Activated CD4-positive, alpha-beta T cell treated with anti-CD3 and anti-CD28 coated beads for 36 hours (primary cell): ENCODE measurements around the gene FGF23. TPM values are rescaled to one million over a fixed set of nuclear protein-coding genes. Genes with fewer than 3 reads are reported as not detected.

Source experiments
- ATAC-seq: fragments of 200-7000 bp; cut with Tn5 transposase; one replicate; pipeline ENCODE4 v1.10.0; 2021; ENCODE audit warnings: mild to moderate bottlenecking, moderate library complexity
- CTCF ChIA-PET: fragments of 350-600 bp; sonication (Branson Sonifier 250); formaldehyde crosslinking; loops from one replicate; lab custom pipeline; 2021; ENCODE audit warnings: antibody characterized with exemption; lab: Charles Lee
- POLR2A ChIA-PET: fragments of 350-600 bp; sonication (Branson Sonifier 250); formaldehyde crosslinking; loops from one replicate; lab custom pipeline; 2021; ENCODE audit warnings: antibody characterized with exemption, inconsistent platforms; lab: Charles Lee
- DNase-seq: peaks from one replicate; pipeline ENCODE4 v3.0.0-alpha.2; 2020
- H3K27ac Mint-ChIP-seq: one replicate; pipeline ENCODE4 v1.8.0; 2021; ENCODE audit warnings: mixed read lengths
- H3K27me3 Mint-ChIP-seq: one replicate; pipeline ENCODE4 v1.8.0; 2021; ENCODE audit warnings: mixed read lengths
- H3K36me3 Mint-ChIP-seq: one replicate; pipeline ENCODE4 v1.8.0; 2021; ENCODE audit warnings: low read depth, mixed read lengths
- H3K4me1 Mint-ChIP-seq: one replicate; pipeline ENCODE4 v1.8.0; 2021; ENCODE audit warnings: mixed read lengths
- H3K4me3 Mint-ChIP-seq: one replicate; pipeline ENCODE4 v1.8.0; 2021; ENCODE audit warnings: mild to moderate bottlenecking, moderate library complexity, mixed read lengths
- H3K9me3 Mint-ChIP-seq: one replicate; pipeline ENCODE4 v1.8.0; 2021; ENCODE audit warnings: low read depth, mixed read lengths
- intact Hi-C, 2 experiments: fragments of 100-400 bp; cut with DNase I in 1 of 2; cut with micrococcal nuclease in 1 of 2; formaldehyde crosslinking; loops; one replicate each; pipeline versions ENCODE4 v1.14.2 to v1.15.1; 2022 to 2024; cut with DNase I, micrococcal nuclease
- total RNA-seq, 2 experiments: library from RNA; stranded (reverse); gene quantifications; one replicate each; pipeline ENCODE4 v1.2.3, GENCODE V29; 2021

FGF23 gene
- total RNA-seq, 2 experiments from 2014 or later: not detected

- Mint-ChIP-seq H3K4me1 (no peaks in the 10 kb centered on the region), H3K4me3 (no peak overlapping the region), H3K9me3 (no peaks in the 10 kb centered on the region), H3K27ac (no peak overlapping the region), H3K27me3 (peaks cover 4% of the 10 kb centered on the region), H3K36me3 (no peaks in the 10 kb centered on the region)
- CTCF ChIA-PET: no interaction called here
- DNase-seq (no peak), ATAC-seq (no peak)
- POLR2A ChIA-PET: no interaction called here
- intact Hi-C loops: no loop called here
These were observed 7.3 kb upstream of the FGF23 start for GRCh38 chr12:4386801-4387200.

DNA sequence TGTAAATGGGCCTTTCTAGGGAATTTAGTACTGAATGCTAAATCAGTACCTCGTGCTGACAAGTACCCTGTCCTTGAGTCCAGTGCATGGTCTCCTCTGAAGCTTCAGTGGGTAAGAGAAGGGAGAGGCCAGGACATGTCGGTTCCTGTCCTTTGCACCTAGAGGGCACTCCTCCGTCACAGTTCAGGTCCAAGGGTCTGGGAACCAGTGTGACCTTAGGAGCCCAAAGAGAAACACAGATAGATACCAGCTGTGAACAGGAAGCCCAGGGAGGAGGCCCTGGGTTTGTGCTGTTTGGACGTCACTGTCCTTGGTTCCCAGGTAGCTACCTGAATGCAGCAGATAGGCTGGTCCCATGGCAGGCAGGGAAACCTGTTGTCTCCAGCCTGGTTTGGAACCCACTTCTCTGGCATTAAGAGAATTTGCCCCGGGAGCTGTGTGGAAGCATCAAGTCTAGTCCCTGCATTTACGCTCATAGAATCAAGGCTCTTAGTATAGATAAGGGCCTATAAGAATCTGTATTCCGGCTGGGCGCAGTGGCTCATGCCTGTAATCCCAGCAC lies 3.9 kb upstream of the FGF23 start:
- intact Hi-C loops: no loop called here
- Mint-ChIP-seq H3K9me3 (no peaks in the 10 kb centered on the region), H3K4me3 (no peak overlapping the region), H3K27me3 (peaks cover 6% of the 10 kb centered on the region), H3K36me3 (no peaks in the 10 kb centered on the region), H3K4me1 (no peaks in the 10 kb centered on the region), H3K27ac (no peak overlapping the region)
- ChIA-PET CTCF (interaction anchor here (0.7 to 1.3 kb wide), 2 partner anchors 37 to 957 kb away, joined by 3 to 4 read pairs; no protein-coding TSS in a partner anchor), POLR2A (no interaction called here)
- ATAC-seq: no peak
- peak; percentile 21 for DNase-seq

DNA sequence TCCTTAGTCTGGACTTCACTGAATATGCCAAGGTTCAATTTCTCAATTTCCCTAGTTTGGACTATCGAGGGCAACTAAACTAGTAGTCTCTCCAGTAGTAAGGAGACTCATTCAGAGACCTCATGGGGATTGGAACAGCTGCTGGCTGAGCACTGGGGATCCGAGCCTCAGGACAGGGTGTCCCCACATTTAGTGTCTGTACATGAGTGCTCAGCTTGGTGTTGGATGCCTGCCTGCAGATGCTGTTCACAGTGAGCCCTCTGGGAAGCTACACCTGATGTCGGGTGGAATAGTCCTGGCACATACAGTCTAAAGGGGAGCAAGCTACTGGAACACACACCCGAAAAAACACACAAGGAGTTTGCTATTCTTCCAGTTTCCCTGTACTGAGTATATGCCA lies 820 bp upstream of the FGF23 start:
- intact Hi-C loops: no loop called here
- ATAC-seq: no peak
- no peaks in the 10 kb centered on the region for H3K4me1 Mint-ChIP-seq
- no peak for DNase-seq
- H3K4me3 Mint-ChIP-seq: no peak overlapping the region
- H3K36me3 Mint-ChIP-seq: no peaks in the 10 kb centered on the region
- no peaks in the 10 kb centered on the region for H3K9me3 Mint-ChIP-seq
- POLR2A ChIA-PET: no interaction called here
- CTCF ChIA-PET: interaction anchor here (0.6 to 1.9 kb wide), 8 partner anchors 8 to 650 kb away, joined by 3 to 7 read pairs (median 4); no protein-coding TSS in a partner anchor
- peaks cover 13% of the 10 kb centered on the region for H3K27me3 Mint-ChIP-seq
- H3K27ac Mint-ChIP-seq: no peak overlapping the region

DNA sequence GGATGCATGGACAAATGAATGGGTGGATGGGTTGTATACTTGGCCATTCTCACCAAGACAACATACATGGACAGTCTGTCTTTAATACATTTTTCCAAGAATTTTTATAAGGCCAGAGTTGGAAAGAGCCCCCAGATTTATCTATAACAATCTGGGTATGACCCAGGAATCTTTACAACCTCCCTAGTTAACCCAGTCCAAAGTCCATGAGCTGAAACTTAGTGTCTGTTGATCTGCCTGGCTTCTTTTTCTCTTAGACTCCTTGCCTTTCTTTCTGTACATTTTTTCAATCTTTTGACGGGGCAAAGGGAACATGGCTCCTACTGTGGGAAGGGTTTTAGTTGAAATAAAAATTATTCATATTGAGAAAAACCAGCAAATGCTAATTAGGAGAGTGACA lies 740 bp downstream of the FGF23 start:
- no peak for DNase-seq
- Mint-ChIP-seq H3K9me3 (no peaks in the 10 kb centered on the region), H3K36me3 (no peaks in the 10 kb centered on the region), H3K4me1 (no peaks in the 10 kb centered on the region), H3K4me3 (no peak overlapping the region), H3K27me3 (peaks cover 17% of the 10 kb centered on the region), H3K27ac (no peak overlapping the region)
- CTCF ChIA-PET: interaction anchor here (0.6 kb wide), 1 partner anchor 563 kb away, joined by 3 read pairs; no protein-coding TSS in a partner anchor
- POLR2A ChIA-PET: no interaction called here
- no peak for ATAC-seq
- intact Hi-C loops: no loop called here

- DNase-seq: no peak
- Mint-ChIP-seq H3K36me3 (no peaks in the 10 kb centered on the region), H3K4me1 (no peaks in the 10 kb centered on the region), H3K9me3 (no peaks in the 10 kb centered on the region), H3K27me3 (peaks cover 24% of the 10 kb centered on the region), H3K27ac (no peak overlapping the region), H3K4me3 (no peak overlapping the region)
- ChIA-PET POLR2A (interaction anchor here (0.5 to 0.7 kb wide), 2 partner anchors 365 to 930 kb away, joined by 3 to 6 read pairs; no protein-coding TSS in a partner anchor), CTCF (interaction anchor here (1.0 kb wide), 1 partner anchor 10 kb away, joined by 4 read pairs; no protein-coding TSS in a partner anchor)
- intact Hi-C loops: no loop called here
- ATAC-seq: no peak
These were observed 4.1 kb downstream of the FGF23 start for GRCh38 chr12:4375449-4375848.

- Mint-ChIP-seq H3K4me1 (no peaks in the 10 kb centered on the region), H3K27ac (no peak overlapping the region), H3K27me3 (peaks cover 17% of the 10 kb centered on the region), H3K36me3 (no peaks in the 10 kb centered on the region), H3K4me3 (no peak overlapping the region), H3K9me3 (no peaks in the 10 kb centered on the region)
- no peak for DNase-seq
- intact Hi-C loops: no loop called here
- ChIA-PET CTCF (interaction anchor here (0.7 to 1.5 kb wide), 2 partner anchors 9 to 1810 kb away, joined by 3 read pairs; no protein-coding TSS in a partner anchor), POLR2A (no interaction called here)
- no peak for ATAC-seq
These were observed 6.9 kb downstream of the FGF23 start for GRCh38 chr12:4372653-4373052.

- no peaks in the 10 kb centered on the region for H3K36me3 Mint-ChIP-seq
- POLR2A ChIA-PET: no interaction called here
- CTCF ChIA-PET: no interaction called here
- DNase-seq: no peak
- H3K27ac Mint-ChIP-seq: no peak overlapping the region
- no peak for ATAC-seq
- no peaks in the 10 kb centered on the region for H3K9me3 Mint-ChIP-seq
- intact Hi-C loops: no loop called here
- no peaks in the 10 kb centered on the region for H3K4me1 Mint-ChIP-seq
- H3K27me3 Mint-ChIP-seq: peaks cover 15% of the 10 kb centered on the region
- H3K4me3 Mint-ChIP-seq: no peak overlapping the region
These were observed 9.2 kb downstream of the FGF23 start for GRCh38 chr12:4370265-4370664.

DNA sequence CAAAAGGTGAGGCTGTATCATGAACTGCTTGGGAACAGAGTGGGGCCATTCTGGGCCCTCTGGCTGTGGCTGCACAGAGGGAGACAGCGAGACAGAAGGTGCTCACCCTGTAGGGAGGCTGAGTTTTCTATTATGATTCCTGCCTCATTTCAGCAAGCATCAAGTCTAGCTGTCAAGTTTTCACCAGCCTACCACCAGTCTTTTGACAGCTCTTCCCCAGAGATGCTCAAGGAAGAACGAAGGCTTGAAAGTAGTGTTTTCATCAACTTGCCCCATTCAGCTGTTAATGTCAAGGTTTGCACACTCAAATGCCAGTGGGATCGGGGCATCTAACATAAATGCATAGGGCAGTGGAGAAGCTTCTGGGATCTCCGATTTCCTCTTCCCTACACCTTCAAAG lies 10.0 kb downstream of the FGF23 start:
- no peak overlapping the region for H3K4me3 Mint-ChIP-seq
- CTCF ChIA-PET: interaction anchor here (1.2 to 1.3 kb wide), 2 partner anchors 14 to 53 kb away, joined by 5 read pairs; no protein-coding TSS in a partner anchor
- H3K4me1 Mint-ChIP-seq: no peaks in the 10 kb centered on the region
- ATAC-seq (no peak), DNase-seq (no peak)
- H3K27ac Mint-ChIP-seq: no peak overlapping the region
- intact Hi-C loops: no loop called here
- POLR2A ChIA-PET: no interaction called here
- H3K27me3 Mint-ChIP-seq: peaks cover 15% of the 10 kb centered on the region
- no peaks in the 10 kb centered on the region for H3K9me3 Mint-ChIP-seq
- H3K36me3 Mint-ChIP-seq: no peaks in the 10 kb centered on the region

GRCh38 chr12:4366090-4366489 lies 13.4 kb downstream of the FGF23 start:
- ChIA-PET CTCF (interaction anchor here (1.2 kb wide), 1 partner anchor 15 kb away, joined by 7 read pairs; no protein-coding TSS in a partner anchor), POLR2A (no interaction called here)
- H3K4me1 Mint-ChIP-seq: no peaks in the 10 kb centered on the region

GRCh38 chr12:4356041-4356327 lies 23.5 kb downstream of the FGF23 start:
- CTCF ChIA-PET: interaction anchor here (1.2 to 1.4 kb wide), 2 partner anchors 13 to 142 kb away, joined by 3 to 5 read pairs; no protein-coding TSS in a partner anchor

More at GRCh38 chr12:4366090-4366489, 13.4 kb downstream of the FGF23 start:
- ATAC-seq: no peak
- no peaks in the 10 kb centered on the region for H3K9me3 Mint-ChIP-seq
- H3K27ac Mint-ChIP-seq: no peak overlapping the region
- intact Hi-C loops: no loop called here
- DNase-seq: no peak
- peaks cover 4% of the 10 kb centered on the region for H3K27me3 Mint-ChIP-seq
- H3K4me3 Mint-ChIP-seq: no peak overlapping the region
- H3K36me3 Mint-ChIP-seq: no peaks in the 10 kb centered on the region

GRCh38 chr12:4355156-4356040 lies 24.1 kb downstream of the FGF23 start:
- Mint-ChIP-seq H3K9me3 (no peaks in the 10 kb centered on the region), H3K27ac (no peak overlapping the region)

More at GRCh38 chr12:4356041-4356327, 23.5 kb downstream of the FGF23 start:
- no peaks in the 10 kb centered on the region for H3K4me1 Mint-ChIP-seq
- DNase-seq (peak; percentile 85), ATAC-seq (peak; percentile 73)
- H3K27ac Mint-ChIP-seq: no peak overlapping the region
- H3K36me3 Mint-ChIP-seq: no peaks in the 10 kb centered on the region
- POLR2A ChIA-PET: no interaction called here
- H3K4me3 Mint-ChIP-seq: no peak overlapping the region
- intact Hi-C loops: loop anchor here (1.0 to 10.0 kb wide), 2 partner anchors 171 to 289 kb away; partner anchors contain the start of genes AKAP3 (in 1 of the 2) and NDUFA9 (in 1 of the 2)
- no peaks in the 10 kb centered on the region for H3K27me3 Mint-ChIP-seq
- no peaks in the 10 kb centered on the region for H3K9me3 Mint-ChIP-seq

More at GRCh38 chr12:4355156-4356040, 24.1 kb downstream of the FGF23 start:
- no peaks in the 10 kb centered on the region for H3K27me3 Mint-ChIP-seq
- ChIA-PET CTCF (interaction anchor here (1.2 to 1.4 kb wide), 2 partner anchors 14 to 142 kb away, joined by 3 to 5 read pairs; no protein-coding TSS in a partner anchor), POLR2A (no interaction called here)
- no peak overlapping the region for H3K4me3 Mint-ChIP-seq
- H3K36me3 Mint-ChIP-seq: no peaks in the 10 kb centered on the region
- DNase-seq (no peak), ATAC-seq (no peak)
- intact Hi-C loops: loop anchor here (1.0 to 10.0 kb wide), 3 partner anchors 171 to 289 kb away; partner anchors contain the start of genes AKAP3 (in 1 of the 2) and NDUFA9 (in 1 of the 2)
- H3K4me1 Mint-ChIP-seq: no peaks in the 10 kb centered on the region
